Sigmoid colon (tissue), 7 donors: Measurements from ENCODE around the gene UBC. TPM values are rescaled to one million over a fixed set of nuclear protein-coding genes. Genes with fewer than 3 reads are reported as not detected.
"Not testable (repeated sequence)": the region's sequence is repeated elsewhere in the genome, so short reads cannot be mapped to it uniquely, and the experiment has no call there.

Experiments used
- DNase-seq: peaks from one replicate; pipeline ENCODE4 v3.0.0-alpha.2; 2019
- H3K27ac ChIP-seq, 4 donors: fragments of 200-600 bp; sonication (generic); one replicate each; pipeline ENCODE4 v1.5.1; 2016 to 2019; ENCODE audit warnings: mild to moderate bottlenecking in 1 of 4
- H3K27me3 ChIP-seq, 3 donors: fragments of 200-600 bp; sonication (generic); one replicate each; pipeline ENCODE4 v1.5.1; 2019; ENCODE audit warnings: mild to moderate bottlenecking in 1 of 3
- H3K36me3 ChIP-seq, 4 donors: fragments of 200-600 bp; sonication (generic); one replicate each; pipeline ENCODE4 v1.5.1; 2016 to 2019
- H3K4me1 ChIP-seq, 4 donors: fragments of 200-600 bp; sonication (generic); one replicate each; pipeline ENCODE4 v1.5.1; 2017 to 2019
- H3K4me3 ChIP-seq, 4 donors: fragments of 200-600 bp; sonication (generic); one replicate each; pipeline ENCODE4 v1.5.1; 2017 to 2019; ENCODE audit warnings: mild to moderate bottlenecking in 2 of 4, moderate library complexity in 1 of 4
- H3K9me3 ChIP-seq, 4 donors: fragments of 200-600 bp in 3 of 4; sonication (generic) in 3 of 4; one replicate each; pipeline versions ENCODE4 v1.5.1 to v1.6.1; 2013 to 2019
- CTCF ChIP-seq, 4 experiments: fragments of 450-650 bp in 3 of 4; fragments of 200-600 bp in 1 of 4; IDR thresholded peaks; one replicate each; pipeline ENCODE4 v1.5.1; 2016 to 2019; ENCODE audit warnings: antibody characterized with exemption in 4 of 4, mild to moderate bottlenecking in 3 of 4, moderate library complexity in 2 of 4
- EP300 ChIP-seq, 4 donors: sonication (generic); formaldehyde crosslinking; IDR thresholded peaks; one replicate each; pipeline ENCODE4 v1.6.1; 2017; ENCODE audit warnings: antibody characterized with exemption in 4 of 4
- POLR2A ChIP-seq, 2 donors: fragments of 450-650 bp; IDR thresholded peaks; one replicate each; pipeline ENCODE4 v1.6.1; 2016; ENCODE audit warnings: antibody characterized with exemption in 2 of 2, mild to moderate bottlenecking in 2 of 2, moderate library complexity in 2 of 2
- POLR2AphosphoS5 ChIP-seq, 4 donors: sonication (generic); formaldehyde crosslinking; IDR thresholded peaks; one replicate each; pipeline ENCODE4 v1.6.1; 2017; ENCODE audit warnings: antibody characterized with exemption in 4 of 4
- WGBS, 2 donors: extraction: QIAGEN DNeasy Blood & Tissue Kit; methylation state at CpG; one replicate each; pipeline ENCODE4 v1.1.7; 2013; 5-methylcytosine and 5-hydroxymethylcytosine counted together
- intact Hi-C: fragments of 100-400 bp; cut with DNase I; formaldehyde crosslinking; loops from one replicate; pipeline ENCODE4 v1.15.1; 2023
- polyA plus RNA-seq, 3 donors: library from polyadenylated mRNA; stranded (reverse); fragments of 200-250 nt; gene quantifications; one replicate each; pipeline ENCODE4 v1.2.3, GENCODE V29; 2013
- total RNA-seq, 4 donors: library from RNA; depleted of rRNA; stranded (reverse); fragments of >200 nt; gene quantifications; one replicate each; pipeline ENCODE4 v1.1.0, GENCODE V29; 2016
- donor health status: healthy with polysubstance abuse.
- donor health status: Bipolar disorder and iron deficiency.
- donor health status: healthy.

The UBC gene
- total and polyA plus RNA-seq, 7 donors = 1,056 to 1,785 (median 1,251) TPM

GRCh38 chr12:124920353-124920935, 6.0 kb upstream of the UBC start:
- H3K27ac ChIP-seq = peak overlapping the region; percentile 93 to 100 (median 98)
- no peak for DNase-seq
- intact Hi-C loops = no loop called here
- H3K36me3 ChIP-seq = no peaks in the 10 kb centered on the region
- 79 to 86% methylated on average over 4 of the region's 4 CpGs for WGBS, 2 donors
- no peaks in the 10 kb centered on the region for H3K27me3 ChIP-seq
- no peaks in the 10 kb centered on the region for H3K9me3 ChIP-seq
- no peak overlapping the region for H3K4me3 ChIP-seq
- peaks cover 2 to 55% (median 45%) of the 10 kb centered on the region in 4 donors for H3K4me1 ChIP-seq
- TF ChIP-seq CTCF (IDR thresholded peaks at IDR 0.05) (no peak), EP300 (IDR thresholded peaks at IDR 0.05) (no peak), POLR2A (IDR thresholded peaks at IDR 0.05) (no peak), POLR2AphosphoS5 (IDR thresholded peaks at IDR 0.05) (no peak)

- H3K27ac ChIP-seq = peak overlapping the region; percentile 93 to 100 (median 98)
- H3K9me3 ChIP-seq = no peaks in the 10 kb centered on the region
- no peak overlapping the region for H3K4me3 ChIP-seq
- peaks cover 4 to 58% (median 47%) of the 10 kb centered on the region in 4 donors for H3K4me1 ChIP-seq
- intact Hi-C loops = loop anchor here (10.0 kb wide), 1 partner anchor 535 kb away; no protein-coding TSS in a partner anchor
- H3K36me3 ChIP-seq = no peaks in the 10 kb centered on the region
- no peak for TF ChIP-seq CTCF (IDR thresholded peaks at IDR 0.05)
- TF ChIP-seq POLR2A (IDR thresholded peaks at IDR 0.05) = no peak
- no peak for TF ChIP-seq EP300 (IDR thresholded peaks at IDR 0.05)
- peak in 1 of 4 donors; percentile 30 for TF ChIP-seq POLR2AphosphoS5 (IDR thresholded peaks at IDR 0.05)
- 19 to 57% methylated on average over 17 of the region's 17 CpGs for WGBS, 2 donors
- H3K27me3 ChIP-seq = no peaks in the 10 kb centered on the region
- DNase-seq = peak; percentile 54
Observed at GRCh38 chr12:124919521-124920352, 5.3 kb upstream of the UBC start.

- Histone ChIP-seq H3K27ac (peak overlapping the region; percentile 93 to 100 (median 98)), H3K4me1 (peaks cover 5 to 58% (median 45%) of the 10 kb centered on the region in 4 donors)
- peak; percentile 44 for DNase-seq
- not testable (repeated sequence) for H3K27me3 ChIP-seq, H3K9me3 ChIP-seq, H3K36me3 ChIP-seq, H3K4me3 ChIP-seq
- intact Hi-C loops = loop anchor here (10.0 kb wide), 1 partner anchor 534 kb away; no protein-coding TSS in a partner anchor
- WGBS, 2 donors = 91% methylated on average over 3 of the region's 3 CpGs
Observed at GRCh38 chr12:124918622-124918988, 4.2 kb upstream of the UBC start.

- 45 to 46% methylated on average over 12 of the region's 12 CpGs for WGBS, 2 donors
- Histone ChIP-seq H3K27me3 (no peaks in the 10 kb centered on the region), H3K4me1 (peaks cover 5 to 59% (median 47%) of the 10 kb centered on the region in 4 donors), H3K36me3 (peaks cover 2 to 10% (median 6%) of the 10 kb centered on the region in 4 donors), H3K4me3 (peak overlapping the region; percentile 17 to 95 (median 38)), H3K9me3 (no peaks in the 10 kb centered on the region), H3K27ac (peak overlapping the region; percentile 93 to 100 (median 98))
- DNase-seq = peak; percentile 69
- TF ChIP-seq EP300 (IDR thresholded peaks at IDR 0.05) (no peak), POLR2AphosphoS5 (IDR thresholded peaks at IDR 0.05) (no peak), POLR2A (IDR thresholded peaks at IDR 0.05) (peak in 1 of 2 donors; percentile 19), CTCF (IDR thresholded peaks at IDR 0.05) (no peak)
- intact Hi-C loops = loop anchor here (10.0 kb wide), 1 partner anchor 533 kb away; no protein-coding TSS in a partner anchor
Observed at GRCh38 chr12:124917841-124918621, 3.6 kb upstream of the UBC start.
